Measurements from ENCODE around the gene OR5T2. TPM values are rescaled to one million over a fixed set of nuclear protein-coding genes. Genes with fewer than 3 reads are reported as not detected.

OR5T2 gene
- total RNA-seq, 1 experiment from 2014 or later, result not detected

DNA sequence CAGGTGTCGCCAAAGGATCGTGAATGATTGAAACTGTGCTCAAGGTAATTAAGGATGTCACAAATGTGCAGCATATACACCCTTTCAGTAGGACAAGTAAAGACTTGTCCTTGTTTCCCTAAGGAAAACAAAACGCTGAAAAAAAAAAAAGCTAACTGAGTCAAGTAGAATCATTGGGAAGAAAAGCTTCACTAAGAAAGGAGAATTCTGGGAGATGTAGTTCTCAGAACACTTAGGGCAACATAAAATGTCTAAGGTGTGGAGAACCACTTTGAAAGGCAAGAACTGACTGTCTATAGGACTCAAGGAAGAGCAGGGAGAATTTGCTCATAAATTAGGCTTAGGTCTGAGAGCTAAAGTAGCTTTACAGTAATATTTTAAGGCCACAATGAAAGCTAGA is 37.0 kb upstream of the OR5T2 start:
- Mint-ChIP-seq H3K36me3 (ENCODE audit: insufficient read depth in 1 of 3, low read depth in 3 of 3) (peaks cover 0 to 11% (median 0%) of the 10 kb centered on the region in 3 experiments; a peak in 2 of 7 replicates), H3K27ac (no peak overlapping the region), H3K27me3 (ENCODE audit: low read depth) (no peaks in the 10 kb centered on the region), H3K4me1 (no peaks in the 10 kb centered on the region), H3K4me3 (no peak overlapping the region), H3K9me3 (peaks cover 19 to 25% of the 10 kb centered on the region in 2 experiments)
- Histone ChIP-seq H3K79me1 (ENCODE audit: insufficient read depth, low read depth, low read length, poor library complexity, severe bottlenecking) (no peaks in the 10 kb centered on the region), H2AK5ac (ENCODE audit: insufficient read length, low read length) (no peak overlapping the region), H4K91ac (ENCODE audit: insufficient read length, low read depth, low read length) (no peak overlapping the region), H2BK120ac (ENCODE audit: low read depth, low read length, poor library complexity, severe bottlenecking) (no peak overlapping the region), H3K18ac (ENCODE audit: insufficient read length, low read depth, low read length) (no peak overlapping the region), H3K27ac (ENCODE audit: insufficient read length, low read depth, low read length) (no peak overlapping the region), H3K9me3 (ENCODE audit: control insufficient read depth, low read depth, low read length) (no peaks in the 10 kb centered on the region), H4K8ac (replicated peaks; ENCODE audit: insufficient read length, low read depth, low read length) (no peak overlapping the region), H3K4me2 (ENCODE audit: insufficient read depth, insufficient read length, low read length) (no peak overlapping the region), H3K9ac (ENCODE audit: extremely low read depth, insufficient read length, low read length) (no peak overlapping the region), H3K79me2 (ENCODE audit: insufficient read depth, low read length) (no peaks in the 10 kb centered on the region), H2BK12ac (ENCODE audit: insufficient read length, low read depth, low read length) (no peak overlapping the region), H3T11ph (ENCODE audit: low read length) (no peak overlapping the region), H3K56ac (ENCODE audit: insufficient read length, low read depth, low read length) (no peak overlapping the region), H4K20me1 (ENCODE audit: control insufficient read depth, insufficient read depth, insufficient read length) (no peaks in the 10 kb centered on the region), H3K4ac (ENCODE audit: low read depth, low read length) (no peak overlapping the region), H2BK20ac (ENCODE audit: low read depth, low read length, poor library complexity, severe bottlenecking) (no peak overlapping the region), H3K27me3 (ENCODE audit: insufficient read depth, low read length) (no peaks in the 10 kb centered on the region), H3K23ac (ENCODE audit: insufficient read length, low read depth, low read length) (no peak overlapping the region), H4K5ac (ENCODE audit: insufficient read length, low read depth, low read length) (no peak overlapping the region), H2BK15ac (ENCODE audit: low read depth, low read length) (no peak overlapping the region), H3K23me2 (ENCODE audit: insufficient read length, low read depth, low read length, poor library complexity, severe bottlenecking) (no peaks in the 10 kb centered on the region), H2BK5ac (ENCODE audit: insufficient read length, low read length) (no peak overlapping the region), H2AFZ (ENCODE audit: low read length) (no peak overlapping the region), H3K14ac (ENCODE audit: insufficient read depth, low read length) (no peak overlapping the region), H3K4me1 (ENCODE audit: insufficient read depth, low read length) (no peaks in the 10 kb centered on the region)
- TF ChIP-seq, protein P1, sequence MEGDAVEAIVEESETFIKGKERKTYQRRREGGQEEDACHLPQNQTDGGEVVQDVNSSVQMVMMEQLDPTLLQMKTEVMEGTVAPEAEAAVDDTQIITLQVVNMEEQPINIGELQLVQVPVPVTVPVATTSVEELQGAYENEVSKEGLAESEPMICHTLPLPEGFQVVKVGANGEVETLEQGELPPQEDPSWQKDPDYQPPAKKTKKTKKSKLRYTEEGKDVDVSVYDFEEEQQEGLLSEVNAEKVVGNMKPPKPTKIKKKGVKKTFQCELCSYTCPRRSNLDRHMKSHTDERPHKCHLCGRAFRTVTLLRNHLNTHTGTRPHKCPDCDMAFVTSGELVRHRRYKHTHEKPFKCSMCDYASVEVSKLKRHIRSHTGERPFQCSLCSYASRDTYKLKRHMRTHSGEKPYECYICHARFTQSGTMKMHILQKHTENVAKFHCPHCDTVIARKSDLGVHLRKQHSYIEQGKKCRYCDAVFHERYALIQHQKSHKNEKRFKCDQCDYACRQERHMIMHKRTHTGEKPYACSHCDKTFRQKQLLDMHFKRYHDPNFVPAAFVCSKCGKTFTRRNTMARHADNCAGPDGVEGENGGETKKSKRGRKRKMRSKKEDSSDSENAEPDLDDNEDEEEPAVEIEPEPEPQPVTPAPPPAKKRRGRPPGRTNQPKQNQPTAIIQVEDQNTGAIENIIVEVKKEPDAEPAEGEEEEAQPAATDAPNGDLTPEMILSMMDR (conservative IDR thresholded peaks at IDR 0.05), result no peak
- DNase-seq, result no peak
- WGBS (ENCODE audit: extremely low coverage, insufficient read length, low lambda C conversion rate), result no CpG with 5 or more reads among the region's 3 CpGs
